ENCODE measurements around the gene RHBDD1. TPM values are rescaled to one million over a fixed set of nuclear protein-coding genes. Genes with fewer than 3 reads are reported as not detected.

Gene RHBDD1
- total RNA-seq, 4 donors from 2014 or later = 19.5 to 91.5 (median 47.3) TPM

DNA sequence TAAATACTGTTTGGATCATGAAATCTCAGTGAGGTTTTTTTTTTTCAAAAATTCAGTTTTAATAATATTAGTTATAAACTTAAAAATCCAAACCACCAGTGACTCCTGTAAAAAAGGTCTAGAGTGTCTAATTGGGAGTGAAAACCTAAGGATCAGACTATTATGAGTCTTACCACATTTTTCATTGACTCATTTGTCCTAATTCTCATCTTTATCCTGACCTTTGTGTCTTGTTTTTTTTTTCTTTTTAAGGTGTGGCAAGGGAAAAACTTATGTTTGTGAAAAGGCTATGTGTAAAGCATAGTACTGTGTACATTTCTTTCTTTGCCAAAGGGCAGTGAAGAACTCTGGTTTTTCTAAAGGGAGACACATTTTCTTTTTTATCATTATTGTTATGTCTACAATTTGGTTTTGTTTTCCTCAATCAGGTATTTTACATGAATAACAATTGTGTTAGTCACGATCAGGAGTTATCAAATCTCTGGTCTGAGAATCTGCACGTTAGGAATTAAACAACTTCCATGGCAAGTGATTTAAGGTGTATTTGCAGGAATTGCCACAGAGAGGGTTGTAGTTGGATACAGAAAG lies 52.6 kb downstream of the RHBDD1 start:
- intact Hi-C loops (cut with DNase I; ENCODE audit: low total_unique reads) = no loop called here
- Histone ChIP-seq H3K27ac (no peak overlapping the region), H3K4me3 (no peak overlapping the region), H3K27me3 (no peaks in the 10 kb centered on the region), H3K4me1 (no peaks in the 10 kb centered on the region), H3K9me3 (no peaks in the 10 kb centered on the region), H3K36me3 (no peaks in the 10 kb centered on the region)
- no peak for DNase-seq
- TF ChIP-seq, protein P1, sequence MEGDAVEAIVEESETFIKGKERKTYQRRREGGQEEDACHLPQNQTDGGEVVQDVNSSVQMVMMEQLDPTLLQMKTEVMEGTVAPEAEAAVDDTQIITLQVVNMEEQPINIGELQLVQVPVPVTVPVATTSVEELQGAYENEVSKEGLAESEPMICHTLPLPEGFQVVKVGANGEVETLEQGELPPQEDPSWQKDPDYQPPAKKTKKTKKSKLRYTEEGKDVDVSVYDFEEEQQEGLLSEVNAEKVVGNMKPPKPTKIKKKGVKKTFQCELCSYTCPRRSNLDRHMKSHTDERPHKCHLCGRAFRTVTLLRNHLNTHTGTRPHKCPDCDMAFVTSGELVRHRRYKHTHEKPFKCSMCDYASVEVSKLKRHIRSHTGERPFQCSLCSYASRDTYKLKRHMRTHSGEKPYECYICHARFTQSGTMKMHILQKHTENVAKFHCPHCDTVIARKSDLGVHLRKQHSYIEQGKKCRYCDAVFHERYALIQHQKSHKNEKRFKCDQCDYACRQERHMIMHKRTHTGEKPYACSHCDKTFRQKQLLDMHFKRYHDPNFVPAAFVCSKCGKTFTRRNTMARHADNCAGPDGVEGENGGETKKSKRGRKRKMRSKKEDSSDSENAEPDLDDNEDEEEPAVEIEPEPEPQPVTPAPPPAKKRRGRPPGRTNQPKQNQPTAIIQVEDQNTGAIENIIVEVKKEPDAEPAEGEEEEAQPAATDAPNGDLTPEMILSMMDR (IDR thresholded peaks at IDR 0.05) = no peak
- TF ChIP-seq POLR2A (IDR thresholded peaks at IDR 0.05) = no peak

DNA sequence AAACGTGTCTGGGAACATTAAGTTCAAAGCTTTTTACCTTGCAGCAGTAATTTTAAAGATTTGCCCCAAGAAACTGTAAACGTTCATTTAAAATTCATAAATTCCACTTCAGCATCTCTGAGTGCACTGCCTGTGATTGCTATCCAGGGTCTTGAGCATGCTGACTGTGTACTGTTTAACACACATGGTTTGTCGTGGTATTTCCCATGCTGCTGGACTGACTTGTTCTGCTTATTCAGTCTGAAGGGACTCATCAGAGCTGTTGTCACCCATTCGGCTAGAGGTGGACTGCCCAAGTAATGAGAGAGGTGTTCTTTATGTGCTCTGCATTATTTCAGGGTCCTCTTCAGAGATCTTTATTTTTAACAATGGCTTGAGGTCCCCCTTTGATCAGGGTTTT lies 53.1 kb downstream of the RHBDD1 start:
- Histone ChIP-seq H3K27me3 (no peaks in the 10 kb centered on the region), H3K4me1 (no peaks in the 10 kb centered on the region), H3K27ac (no peak overlapping the region), H3K9me3 (no peaks in the 10 kb centered on the region), H3K36me3 (no peaks in the 10 kb centered on the region), H3K4me3 (no peak overlapping the region)
- TF ChIP-seq, protein P1 (IDR thresholded peaks at IDR 0.05) = no peak
- TF ChIP-seq POLR2A (IDR thresholded peaks at IDR 0.05) = no peak
- intact Hi-C loops (cut with DNase I; ENCODE audit: low total_unique reads) = no loop called here
- no peak for DNase-seq

DNA sequence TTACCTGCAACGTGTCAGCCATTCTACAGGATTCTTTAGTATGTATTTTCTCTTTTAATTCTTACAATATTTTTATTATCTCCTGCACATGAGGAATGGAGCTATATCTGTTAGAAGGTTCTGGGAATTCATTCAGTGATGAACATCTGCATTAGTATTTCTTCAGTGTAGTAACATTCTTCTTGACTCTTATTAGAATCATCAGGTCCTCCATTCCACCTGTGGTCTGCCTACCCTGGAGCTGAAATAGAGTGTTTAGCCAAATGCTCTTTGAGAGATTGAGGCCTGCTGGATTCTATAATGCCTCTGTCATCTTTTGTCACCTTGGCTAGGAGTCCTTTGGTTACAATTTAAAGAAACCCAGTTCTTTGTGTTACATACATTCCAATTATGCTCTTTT lies 54.4 kb downstream of the RHBDD1 start:
- H3K9me3 ChIP-seq = no peaks in the 10 kb centered on the region
- TF ChIP-seq, protein P1 (IDR thresholded peaks at IDR 0.05) = no peak
- TF ChIP-seq POLR2A (IDR thresholded peaks at IDR 0.05) = no peak
- no peak overlapping the region for H3K27ac ChIP-seq
- H3K4me3 ChIP-seq = no peak overlapping the region
- no peak for DNase-seq
- no peaks in the 10 kb centered on the region for H3K27me3 ChIP-seq
- H3K4me1 ChIP-seq = no peaks in the 10 kb centered on the region
- intact Hi-C loops (cut with DNase I; ENCODE audit: low total_unique reads) = no loop called here
- H3K36me3 ChIP-seq = no peaks in the 10 kb centered on the region

DNA sequence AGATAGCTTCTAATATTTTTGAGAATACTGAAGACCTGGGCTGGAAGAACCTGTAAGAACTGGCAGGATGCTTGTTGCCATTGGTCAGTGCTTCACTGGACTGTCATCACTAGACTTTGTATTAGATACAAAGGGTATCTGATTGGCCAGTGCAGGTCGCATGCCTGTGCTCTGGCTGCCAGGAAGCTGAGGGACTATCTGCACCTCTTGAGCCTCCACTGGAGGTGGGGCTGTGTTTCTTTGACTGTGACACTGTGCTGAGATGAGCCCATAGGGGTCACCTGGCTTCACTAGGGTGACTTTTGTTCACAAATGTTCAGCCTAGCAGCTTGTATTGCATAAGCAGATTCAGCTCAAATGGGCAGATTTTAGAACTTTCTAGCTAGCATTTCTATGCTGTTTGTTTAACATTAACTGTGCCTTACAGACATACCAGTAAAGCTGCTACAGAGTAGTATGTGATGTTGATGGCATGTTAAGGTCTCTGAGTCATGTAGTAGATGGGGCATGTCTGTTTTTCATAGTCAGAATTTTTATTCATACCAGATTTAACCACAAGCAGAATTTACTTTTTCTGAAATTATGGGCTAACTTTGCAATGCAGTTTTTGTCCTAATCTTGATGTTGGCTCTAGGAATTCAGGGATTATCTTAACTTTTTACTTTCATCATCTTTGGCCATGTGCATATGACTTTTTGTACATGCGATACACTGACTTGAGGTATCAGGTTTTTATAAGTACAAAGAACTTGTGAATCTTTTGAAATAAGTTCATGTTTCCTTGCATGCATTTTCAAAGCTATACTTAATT lies 56.1 kb downstream of the RHBDD1 start:
- no peak for DNase-seq
- Histone ChIP-seq H3K4me1 (no peaks in the 10 kb centered on the region), H3K36me3 (no peaks in the 10 kb centered on the region), H3K27me3 (no peaks in the 10 kb centered on the region), H3K9me3 (no peaks in the 10 kb centered on the region), H3K4me3 (no peak overlapping the region), H3K27ac (no peak overlapping the region)
- TF ChIP-seq, protein P1 (IDR thresholded peaks at IDR 0.05) = no peak
- no peak for TF ChIP-seq POLR2A (IDR thresholded peaks at IDR 0.05)
- intact Hi-C loops (cut with DNase I; ENCODE audit: low total_unique reads) = no loop called here

DNA sequence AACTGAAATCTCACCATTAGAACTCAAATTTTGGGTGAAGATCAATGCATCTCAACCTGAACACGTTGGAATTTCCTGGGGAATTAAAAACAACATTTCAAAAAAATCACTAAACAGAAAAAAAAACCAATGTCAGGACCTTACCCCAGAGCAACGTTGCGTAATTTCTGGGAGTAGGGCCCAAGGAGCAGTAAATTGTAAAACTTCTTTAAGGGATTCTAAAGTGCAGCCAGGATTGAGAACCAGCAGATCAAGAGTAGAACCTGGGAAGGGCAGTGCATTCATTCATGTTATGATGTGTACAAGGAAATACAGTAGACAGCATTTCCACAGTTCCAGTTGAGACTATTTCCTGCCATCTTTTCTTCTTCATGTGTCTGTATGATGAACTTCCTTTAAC lies 56.9 kb downstream of the RHBDD1 start:
- Histone ChIP-seq H3K27ac (no peak overlapping the region), H3K27me3 (no peaks in the 10 kb centered on the region), H3K9me3 (no peaks in the 10 kb centered on the region), H3K4me1 (no peaks in the 10 kb centered on the region), H3K4me3 (no peak overlapping the region), H3K36me3 (no peaks in the 10 kb centered on the region)
- intact Hi-C loops (cut with DNase I; ENCODE audit: low total_unique reads) = no loop called here
- TF ChIP-seq, protein P1 (IDR thresholded peaks at IDR 0.05) = no peak
- TF ChIP-seq POLR2A (IDR thresholded peaks at IDR 0.05) = no peak
- peak in 1 of 2 donors; percentile 19 for DNase-seq

Data from uterus (tissue), 4 donors.